ENCODE data around the gene FILIP1. TPM values are rescaled to one million over a fixed set of nuclear protein-coding genes. Genes with fewer than 3 reads are reported as not detected.

FILIP1 gene
- total RNA-seq, 1 experiment from 2014 or later: not detected

GRCh38 chr6:75490706-75491105 is 2.9 kb downstream of the FILIP1 start:
- ATAC-seq: no peak
- ChIA-PET POLR2A (ENCODE audit: unreplicated experiment) (no interaction called here), CTCF (no interaction called here)
- H3K9me3 ChIP-seq (ENCODE audit: low read length): no peaks in the 10 kb centered on the region
- H3K36me3 ChIP-seq (ENCODE audit: low read depth, low read length): no peaks in the 10 kb centered on the region
- H3K4me1 ChIP-seq (ENCODE audit: insufficient read depth, low read length): no peaks in the 10 kb centered on the region
- no peaks in the 10 kb centered on the region for H3K79me2 ChIP-seq (ENCODE audit: low read length)
- peaks cover 6% of the 10 kb centered on the region; the same call in 1 of the 2 replicates for H3K27me3 ChIP-seq (ENCODE audit: low read length)
- no peak overlapping the region for H2AFZ ChIP-seq (ENCODE audit: low read length)
- no TSS peak for BruUV-seq (replicated peaks)
- H4K20me1 ChIP-seq (ENCODE audit: low read length): no peaks in the 10 kb centered on the region
- H3K4me2 ChIP-seq (ENCODE audit: low read length): no peak overlapping the region
- DNase-seq: no peak
- H3K9me2 ChIP-seq (replicated peaks; ENCODE audit: low read length): no peaks in the 10 kb centered on the region
- no peak overlapping the region for H3K27ac ChIP-seq (ENCODE audit: low read length)
- no peak overlapping the region for H3K9ac ChIP-seq (ENCODE audit: low read length)
- H3F3A ChIP-seq (ENCODE audit: low read length, unreplicated experiment): no peaks in the 10 kb centered on the region
- intact Hi-C loops (cut with micrococcal nuclease): no loop called here
- no peak overlapping the region for H3K4me3 ChIP-seq (ENCODE audit: low read length)
- no peak for TF ChIP-seq EZH2phosphoT487 (IDR thresholded peaks at IDR 0.05; ENCODE audit: borderline replicate concordance, low read length)
- TF ChIP-seq EZH2 (IDR thresholded peaks at IDR 0.05; ENCODE audit: low read length, unreplicated experiment): no peak
- TF ChIP-seq CTCF (conservative IDR thresholded peaks at IDR 0.05; ENCODE audit: low read depth, low read length): no peak

- no peaks in the 10 kb centered on the region for H4K20me1 ChIP-seq (ENCODE audit: low read length)
- CTCF ChIA-PET: no interaction called here
- no peaks in the 10 kb centered on the region for H3K9me3 ChIP-seq (ENCODE audit: low read length)
- no peak overlapping the region for H3K9ac ChIP-seq (ENCODE audit: low read length)
- TF ChIP-seq CTCF (conservative IDR thresholded peaks at IDR 0.05; ENCODE audit: low read depth, low read length) (no peak), EZH2phosphoT487 (IDR thresholded peaks at IDR 0.05; ENCODE audit: borderline replicate concordance, low read length) (no peak), EZH2 (IDR thresholded peaks at IDR 0.05; ENCODE audit: low read length, unreplicated experiment) (no peak)
- no peak overlapping the region for H3K27ac ChIP-seq (ENCODE audit: low read length)
- no TSS peak for BruUV-seq (replicated peaks)
- no peak overlapping the region for H2AFZ ChIP-seq (ENCODE audit: low read length)
- no peaks in the 10 kb centered on the region for H3F3A ChIP-seq (ENCODE audit: low read length, unreplicated experiment)
- no peaks in the 10 kb centered on the region for H3K9me2 ChIP-seq (replicated peaks; ENCODE audit: low read length)
- no peak for ATAC-seq
- H3K4me3 ChIP-seq (ENCODE audit: low read length): no peak overlapping the region
- H3K79me2 ChIP-seq (ENCODE audit: low read length): no peaks in the 10 kb centered on the region
- H3K4me1 ChIP-seq (ENCODE audit: insufficient read depth, low read length): no peaks in the 10 kb centered on the region
- intact Hi-C loops (cut with micrococcal nuclease): no loop called here
- H3K4me2 ChIP-seq (ENCODE audit: low read length): no peak overlapping the region
- DNase-seq: no peak
- POLR2A ChIA-PET (ENCODE audit: unreplicated experiment): no interaction called here
- H3K27me3 ChIP-seq (ENCODE audit: low read length): peaks cover 6% of the 10 kb centered on the region; the same call in 1 of the 2 replicates
- H3K36me3 ChIP-seq (ENCODE audit: low read depth, low read length): no peaks in the 10 kb centered on the region
These were observed 4.6 kb downstream of the FILIP1 start for GRCh38 chr6:75489025-75489424.

GRCh38 chr6:75488033-75488432 is 5.6 kb downstream of the FILIP1 start:
- TF ChIP-seq EZH2phosphoT487 (IDR thresholded peaks at IDR 0.05; ENCODE audit: borderline replicate concordance, low read length) (no peak), CTCF (conservative IDR thresholded peaks at IDR 0.05; ENCODE audit: low read depth, low read length) (no peak), EZH2 (IDR thresholded peaks at IDR 0.05; ENCODE audit: low read length, unreplicated experiment) (no peak)
- Histone ChIP-seq H3K27ac (ENCODE audit: low read length) (no peak overlapping the region), H3K4me3 (ENCODE audit: low read length) (no peak overlapping the region), H3K9me2 (replicated peaks; ENCODE audit: low read length) (no peaks in the 10 kb centered on the region), H3F3A (ENCODE audit: low read length, unreplicated experiment) (no peaks in the 10 kb centered on the region), H3K4me1 (ENCODE audit: insufficient read depth, low read length) (no peaks in the 10 kb centered on the region), H3K36me3 (ENCODE audit: low read depth, low read length) (no peaks in the 10 kb centered on the region), H3K9ac (ENCODE audit: low read length) (no peak overlapping the region), H3K4me2 (ENCODE audit: low read length) (no peak overlapping the region), H3K27me3 (ENCODE audit: low read length) (peaks cover 2% of the 10 kb centered on the region; the same call in 1 of the 2 replicates), H3K79me2 (ENCODE audit: low read length) (no peaks in the 10 kb centered on the region), H3K9me3 (ENCODE audit: low read length) (no peaks in the 10 kb centered on the region), H2AFZ (ENCODE audit: low read length) (no peak overlapping the region), H4K20me1 (ENCODE audit: low read length) (no peaks in the 10 kb centered on the region)
- CTCF ChIA-PET: no interaction called here
- BruUV-seq (replicated peaks): no TSS peak
- intact Hi-C loops (cut with micrococcal nuclease): no loop called here
- no peak for ATAC-seq
- DNase-seq: no peak
- POLR2A ChIA-PET (ENCODE audit: unreplicated experiment): no interaction called here
